HCT116 (cell line): Measurements from ENCODE around the gene RIMS1. TPM values are rescaled to one million over a fixed set of nuclear protein-coding genes. Genes with fewer than 3 reads are reported as not detected.

Experiments used
- ATAC-seq: fragments of 200-7000 bp; cut with Tn5 transposase; 2 replicates; pipeline ENCODE4 v1.9.1; 2020; ENCODE audit warnings: mild to moderate bottlenecking, moderate library complexity
- BruUV-seq: library from RNA; stranded (reverse); fragments of 400-500 nt; replicated peaks from 2 replicates; lab custom pipeline; 2021; lab: Mats Ljungman, UMichigan
- CTCF ChIA-PET: fragments of 300-600 bp; sonication (Branson Sonifier 250); formaldehyde crosslinking; loops from one replicate; lab custom pipeline; 2021; ENCODE audit warnings: antibody characterized with exemption; lab: Charles Lee
- POLR2A ChIA-PET: fragments of 300-600, 350-600 bp; sonication (Branson Sonifier 250); formaldehyde crosslinking; loops from one replicate; lab custom pipeline; 2021; ENCODE audit warnings: antibody characterized with exemption; lab: Charles Lee
- RAD21 ChIA-PET, 2 experiments: fragments of 300-600 bp; sonication (Branson Sonifier 250); formaldehyde crosslinking; loops; one replicate each; lab custom pipeline; 2023; ENCODE audit warnings: low total read pairs in 2 of 2; ENCODE audit not compliant: uncharacterized antibody in 2 of 2, unreplicated experiment in 2 of 2, low non-redundant PET in 1 of 2; lab: Charles Lee
- DNase-seq: peaks from one replicate; pipeline ENCODE4 v3.0.0-alpha.2; 2010; ENCODE audit warnings: low read depth, low spot score
- H2AFZ ChIP-seq: fragments of 200-600 bp; shearing (Covaris generic), sonication (generic); 2 replicates; pipeline ENCODE4 v1.6.1; 2017; ENCODE audit warnings: low read depth, mixed run types, mixed read lengths, antibody characterized with exemption, low read length; ENCODE audit not compliant: poor library complexity, severe bottlenecking
- H3K27ac ChIP-seq: 2 replicates; pipeline ENCODE4 v1.5.1; 2012; ENCODE audit warnings: low read depth, low read length
- H3K27me3 ChIP-seq: fragments of 200-600 bp; sonication (generic); 2 replicates; pipeline ENCODE4 v1.6.1; 2016; ENCODE audit warnings: mixed run types, low read length, mixed read lengths; ENCODE audit not compliant: insufficient read depth
- H3K36me3 ChIP-seq, 2 experiments: fragments of 200-500 bp in 1 of 2; fragments of 200-600 bp in 1 of 2; sonication (Bioruptor generic) in 1 of 2; sonication (generic) in 1 of 2; 2 replicates each; pipeline versions ENCODE4 v1.5.1 to v1.6.1; 2014 to 2016; ENCODE audit warnings: low read length in 2 of 2, inconsistent platforms in 1 of 2, mixed read lengths in 1 of 2, mixed run types in 1 of 2; ENCODE audit not compliant: insufficient read depth in 2 of 2, control insufficient read depth in 1 of 2
- H3K4me1 ChIP-seq, 2 experiments: fragments of 200-600 bp in 1 of 2; sonication (generic) in 1 of 2; 2 replicates each; pipeline versions ENCODE4 v1.5.1 to v1.6.1; 2012 to 2017; ENCODE audit warnings: low read length in 2 of 2, inconsistent platforms in 1 of 2, mild to moderate bottlenecking in 1 of 2, mixed read lengths in 1 of 2, mixed run types in 1 of 2, moderate library complexity in 1 of 2; ENCODE audit not compliant: insufficient read depth in 2 of 2, control insufficient read depth in 1 of 2
- H3K4me2 ChIP-seq: fragments of 200-600 bp; sonication (generic); 2 replicates; pipeline ENCODE4 v1.6.1; 2017; ENCODE audit warnings: mixed run types, low read length, mixed read lengths
- H3K4me3 ChIP-seq, 2 experiments: fragments of 200-600 bp in 1 of 2; sonication (generic) in 1 of 2; replicated peaks in 1 of 2; 2 replicates each; pipeline ENCODE4 v1.5.1; 2011 to 2016; ENCODE audit warnings: low read length in 2 of 2, control low read depth in 1 of 2, low read depth in 1 of 2, mild to moderate bottlenecking in 1 of 2, mixed read lengths in 1 of 2, mixed run types in 1 of 2
- H3K79me2 ChIP-seq: fragments of 200-600 bp; sonication (generic); 2 replicates; pipeline ENCODE4 v1.6.1; 2017; ENCODE audit warnings: mild to moderate bottlenecking, mixed run types, low read length, moderate library complexity, mixed read lengths; ENCODE audit not compliant: insufficient read depth
- H3K9ac ChIP-seq: fragments of 200-600 bp; sonication (generic); 2 replicates; pipeline ENCODE4 v1.6.1; 2016; ENCODE audit warnings: low read length, mixed read lengths
- H3K9me2 ChIP-seq: fragments of 200-600 bp; sonication (generic), shearing (Covaris generic); 2 replicates; pipeline ENCODE4 v1.6.1; 2017; ENCODE audit warnings: mixed run types, mild to moderate bottlenecking, moderate library complexity; ENCODE audit not compliant: insufficient read depth
- H3K9me3 ChIP-seq, 2 experiments: fragments of 200-500 bp in 1 of 2; fragments of 200-600 bp in 1 of 2; sonication (Bioruptor generic) in 1 of 2; sonication (generic) in 1 of 2; 2 replicates each; pipeline ENCODE4 v1.6.1; 2014 to 2017; ENCODE audit warnings: low read length in 2 of 2, mixed read lengths in 2 of 2, inconsistent platforms in 1 of 2, low read depth in 1 of 2, mild to moderate bottlenecking in 1 of 2, mixed run types in 1 of 2, moderate library complexity in 1 of 2; ENCODE audit not compliant: control insufficient read depth in 1 of 2, insufficient read depth in 1 of 2
- H4K20me1 ChIP-seq: fragments of 200-600 bp; sonication (generic), shearing (Covaris generic); 2 replicates; pipeline ENCODE4 v1.6.1; 2017; ENCODE audit warnings: mixed run types, mild to moderate bottlenecking, moderate library complexity; ENCODE audit not compliant: insufficient read depth
- ATF3 ChIP-seq: IDR thresholded peaks from 2 replicates; pipeline ENCODE4 v1.6.1; 2012
- CBX3 ChIP-seq: IDR thresholded peaks from 2 replicates; pipeline ENCODE4 v1.6.1; 2012; ENCODE audit warnings: low read depth
- EGR1 ChIP-seq: IDR thresholded peaks from 2 replicates; pipeline ENCODE4 v1.6.1; 2012; ENCODE audit warnings: low read depth
- EZH2 ChIP-seq: fragments of 200-600 bp; sonication (generic); IDR thresholded peaks from 2 replicates; pipeline ENCODE4 v1.6.1; 2017; ENCODE audit warnings: antibody characterized with exemption, mixed run types
- EZH2phosphoT487 ChIP-seq: fragments of 200-600 bp; IDR thresholded peaks from 2 replicates; pipeline ENCODE4 v1.6.1; 2018; ENCODE audit warnings: antibody characterized with exemption, borderline replicate concordance
- JUND ChIP-seq: IDR thresholded peaks from 2 replicates; pipeline ENCODE4 v1.6.1; 2012
- POLR2AphosphoS5 ChIP-seq: IDR thresholded peaks from 2 replicates; pipeline ENCODE4 v1.6.1; 2011; ENCODE audit warnings: mild to moderate bottlenecking, low read depth, low read length, moderate library complexity
- RAD21 ChIP-seq: IDR thresholded peaks from 2 replicates; pipeline ENCODE4 v1.6.1; 2012; ENCODE audit warnings: low read depth, mild to moderate bottlenecking
- SRF ChIP-seq: IDR thresholded peaks from 2 replicates; pipeline ENCODE4 v1.6.1; 2012; ENCODE audit warnings: low read depth
- TCF7L2 ChIP-seq: IDR thresholded peaks from 2 replicates; pipeline ENCODE4 v1.7.0; 2011; ENCODE audit warnings: borderline replicate concordance, inconsistent platforms; ENCODE audit not compliant: insufficient read depth, insufficient read length; ENCODE audit errors: extremely low read depth
- ZFX ChIP-seq: fragments of 450-650 bp; IDR thresholded peaks from 2 replicates; pipeline ENCODE4 v1.6.1; 2017
- ZNF274 ChIP-seq: fragments of 200-500 bp; sonication (Bioruptor generic); IDR thresholded peaks from 2 replicates; pipeline ENCODE4 v1.6.1; 2014; ENCODE audit warnings: mild to moderate bottlenecking, low read depth, low read length, inconsistent platforms
- intact Hi-C: fragments of 100-400 bp; cut with micrococcal nuclease; formaldehyde crosslinking; loops from 2 replicates; pipeline ENCODE4 v1.10.0; 2022
- total RNA-seq: library from RNA; stranded (reverse); gene quantifications from one replicate; pipeline ENCODE4 v1.2.1, GENCODE V29; 2021; ENCODE audit not compliant: unreplicated experiment
- TF ChIP-seq, protein P1 (sequence below): IDR thresholded peaks from 2 replicates; pipeline ENCODE4 v1.6.1; 2012; ENCODE audit warnings: low read depth
- TF ChIP-seq, protein P2 (sequence below), 3 experiments: fragments of 200-600 bp in 1 of 3; sonication (generic) in 1 of 3; IDR thresholded peaks in 2 of 3; conservative IDR thresholded peaks in 1 of 3; 2 replicates each; pipeline ENCODE4 v1.5.1; 2012 to 2017; ENCODE audit warnings: low read depth in 2 of 3, low read length in 2 of 3, antibody characterized with exemption in 1 of 3, borderline replicate concordance in 1 of 3, control low read depth in 1 of 3, mild to moderate bottlenecking in 1 of 3, mixed read lengths in 1 of 3, mixed run types in 1 of 3, moderate library complexity in 1 of 3; ENCODE audit not compliant: insufficient read depth in 1 of 3
- TF ChIP-seq, protein P3 (sequence below): IDR thresholded peaks from 2 replicates; pipeline ENCODE4 v1.6.1; 2011; ENCODE audit warnings: mild to moderate bottlenecking, low read length, moderate library complexity; ENCODE audit not compliant: insufficient replicate concordance; ENCODE audit errors: extremely low read depth

The RIMS1 gene
- total RNA-seq, 1 experiment from 2014 or later, result not detected

DNA sequence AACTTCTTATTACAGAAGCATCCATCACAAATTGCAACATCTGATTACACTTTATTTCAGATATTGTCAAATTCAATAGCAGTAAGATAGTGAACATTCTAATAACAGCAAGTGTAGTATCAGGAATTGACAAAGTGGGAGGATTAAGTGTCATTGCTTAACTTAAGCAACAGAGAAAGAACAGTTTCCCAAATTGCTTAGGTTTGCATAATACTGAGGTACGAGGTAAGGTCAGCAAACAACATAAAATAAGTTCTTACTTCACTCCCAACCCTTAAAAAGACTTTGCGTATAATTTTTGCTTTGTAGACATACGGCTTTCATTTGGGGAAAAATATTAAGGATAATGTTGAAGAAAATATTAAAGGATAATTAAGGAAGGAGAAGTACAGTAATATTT lies 163.0 kb downstream of the RIMS1 start:
- ChIA-PET POLR2A (no interaction called here), CTCF (no interaction called here), RAD21 (no interaction called here)
- Histone ChIP-seq H3K9me2 (no peaks in the 10 kb centered on the region), H3K79me2 (no peaks in the 10 kb centered on the region), H4K20me1 (no peaks in the 10 kb centered on the region), H2AFZ (no peak overlapping the region), H3K4me3 (no peak overlapping the region), H3K27ac (no peak overlapping the region), H3K36me3 (no peaks in the 10 kb centered on the region), H3K27me3 (no peaks in the 10 kb centered on the region), H3K4me2 (no peak overlapping the region), H3K9me3 (peaks cover 0 to 4% of the 10 kb centered on the region in 2 experiments; a peak in 2 of 4 replicates), H3K4me1 (no peaks in the 10 kb centered on the region), H3K9ac (no peak overlapping the region)
- BruUV-seq, result no TSS peak
- no peak for TF ChIP-seq RAD21
- TF ChIP-seq ZFX, result no peak
- TF ChIP-seq POLR2AphosphoS5, result no peak
- TF ChIP-seq EGR1, result no peak
- TF ChIP-seq EZH2phosphoT487, result no peak
- TF ChIP-seq JUND, result no peak
- TF ChIP-seq SRF, result no peak
- TF ChIP-seq ATF3, result no peak
- TF ChIP-seq, protein P1, sequence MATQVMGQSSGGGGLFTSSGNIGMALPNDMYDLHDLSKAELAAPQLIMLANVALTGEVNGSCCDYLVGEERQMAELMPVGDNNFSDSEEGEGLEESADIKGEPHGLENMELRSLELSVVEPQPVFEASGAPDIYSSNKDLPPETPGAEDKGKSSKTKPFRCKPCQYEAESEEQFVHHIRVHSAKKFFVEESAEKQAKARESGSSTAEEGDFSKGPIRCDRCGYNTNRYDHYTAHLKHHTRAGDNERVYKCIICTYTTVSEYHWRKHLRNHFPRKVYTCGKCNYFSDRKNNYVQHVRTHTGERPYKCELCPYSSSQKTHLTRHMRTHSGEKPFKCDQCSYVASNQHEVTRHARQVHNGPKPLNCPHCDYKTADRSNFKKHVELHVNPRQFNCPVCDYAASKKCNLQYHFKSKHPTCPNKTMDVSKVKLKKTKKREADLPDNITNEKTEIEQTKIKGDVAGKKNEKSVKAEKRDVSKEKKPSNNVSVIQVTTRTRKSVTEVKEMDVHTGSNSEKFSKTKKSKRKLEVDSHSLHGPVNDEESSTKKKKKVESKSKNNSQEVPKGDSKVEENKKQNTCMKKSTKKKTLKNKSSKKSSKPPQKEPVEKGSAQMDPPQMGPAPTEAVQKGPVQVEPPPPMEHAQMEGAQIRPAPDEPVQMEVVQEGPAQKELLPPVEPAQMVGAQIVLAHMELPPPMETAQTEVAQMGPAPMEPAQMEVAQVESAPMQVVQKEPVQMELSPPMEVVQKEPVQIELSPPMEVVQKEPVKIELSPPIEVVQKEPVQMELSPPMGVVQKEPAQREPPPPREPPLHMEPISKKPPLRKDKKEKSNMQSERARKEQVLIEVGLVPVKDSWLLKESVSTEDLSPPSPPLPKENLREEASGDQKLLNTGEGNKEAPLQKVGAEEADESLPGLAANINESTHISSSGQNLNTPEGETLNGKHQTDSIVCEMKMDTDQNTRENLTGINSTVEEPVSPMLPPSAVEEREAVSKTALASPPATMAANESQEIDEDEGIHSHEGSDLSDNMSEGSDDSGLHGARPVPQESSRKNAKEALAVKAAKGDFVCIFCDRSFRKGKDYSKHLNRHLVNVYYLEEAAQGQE, result no peak
- no peak for TF ChIP-seq CBX3
- no peak for TF ChIP-seq TCF7L2
- no peak for TF ChIP-seq EZH2
- no peak for TF ChIP-seq ZNF274
- TF ChIP-seq, protein P2, sequence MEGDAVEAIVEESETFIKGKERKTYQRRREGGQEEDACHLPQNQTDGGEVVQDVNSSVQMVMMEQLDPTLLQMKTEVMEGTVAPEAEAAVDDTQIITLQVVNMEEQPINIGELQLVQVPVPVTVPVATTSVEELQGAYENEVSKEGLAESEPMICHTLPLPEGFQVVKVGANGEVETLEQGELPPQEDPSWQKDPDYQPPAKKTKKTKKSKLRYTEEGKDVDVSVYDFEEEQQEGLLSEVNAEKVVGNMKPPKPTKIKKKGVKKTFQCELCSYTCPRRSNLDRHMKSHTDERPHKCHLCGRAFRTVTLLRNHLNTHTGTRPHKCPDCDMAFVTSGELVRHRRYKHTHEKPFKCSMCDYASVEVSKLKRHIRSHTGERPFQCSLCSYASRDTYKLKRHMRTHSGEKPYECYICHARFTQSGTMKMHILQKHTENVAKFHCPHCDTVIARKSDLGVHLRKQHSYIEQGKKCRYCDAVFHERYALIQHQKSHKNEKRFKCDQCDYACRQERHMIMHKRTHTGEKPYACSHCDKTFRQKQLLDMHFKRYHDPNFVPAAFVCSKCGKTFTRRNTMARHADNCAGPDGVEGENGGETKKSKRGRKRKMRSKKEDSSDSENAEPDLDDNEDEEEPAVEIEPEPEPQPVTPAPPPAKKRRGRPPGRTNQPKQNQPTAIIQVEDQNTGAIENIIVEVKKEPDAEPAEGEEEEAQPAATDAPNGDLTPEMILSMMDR (IDR thresholded peaks at IDR 0.05 in 2 of 3, conservative IDR thresholded peaks at IDR 0.05 in 1 of 3; ENCODE audit: borderline replicate concordance in 1 of 3, insufficient read depth in 1 of 3, low read depth in 2 of 3, low read length in 2 of 3), result no peak
- TF ChIP-seq, protein P3, sequence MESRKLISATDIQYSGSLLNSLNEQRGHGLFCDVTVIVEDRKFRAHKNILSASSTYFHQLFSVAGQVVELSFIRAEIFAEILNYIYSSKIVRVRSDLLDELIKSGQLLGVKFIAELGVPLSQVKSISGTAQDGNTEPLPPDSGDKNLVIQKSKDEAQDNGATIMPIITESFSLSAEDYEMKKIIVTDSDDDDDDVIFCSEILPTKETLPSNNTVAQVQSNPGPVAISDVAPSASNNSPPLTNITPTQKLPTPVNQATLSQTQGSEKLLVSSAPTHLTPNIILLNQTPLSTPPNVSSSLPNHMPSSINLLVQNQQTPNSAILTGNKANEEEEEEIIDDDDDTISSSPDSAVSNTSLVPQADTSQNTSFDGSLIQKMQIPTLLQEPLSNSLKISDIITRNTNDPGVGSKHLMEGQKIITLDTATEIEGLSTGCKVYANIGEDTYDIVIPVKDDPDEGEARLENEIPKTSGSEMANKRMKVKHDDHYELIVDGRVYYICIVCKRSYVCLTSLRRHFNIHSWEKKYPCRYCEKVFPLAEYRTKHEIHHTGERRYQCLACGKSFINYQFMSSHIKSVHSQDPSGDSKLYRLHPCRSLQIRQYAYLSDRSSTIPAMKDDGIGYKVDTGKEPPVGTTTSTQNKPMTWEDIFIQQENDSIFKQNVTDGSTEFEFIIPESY, result no peak
- ATAC-seq (no peak), DNase-seq (no peak)
- intact Hi-C loops, result no loop called here
